ENCODE data around the gene XYLT1. TPM values are rescaled to one million over a fixed set of nuclear protein-coding genes. Genes with fewer than 3 reads are reported as not detected.
A peak's percentile ranks its signal among the peaks of the same experiment; 100 is the strongest.

Gene XYLT1
- total RNA-seq, 1 experiment from 2014 or later = 14.5 TPM

GRCh38 chr16:17313793-17314547 lies 156.8 kb downstream of the XYLT1 start:
- Histone ChIP-seq H2AK5ac (ENCODE audit: insufficient read length, low read length) (no peak overlapping the region), H4K5ac (ENCODE audit: insufficient read length, low read depth, low read length) (no peak overlapping the region)

More at GRCh38 chr16:17313793-17314547, 156.8 kb downstream of the XYLT1 start:
- Histone ChIP-seq H3K4ac (ENCODE audit: low read depth, low read length) (no peak overlapping the region), H3K23ac (ENCODE audit: insufficient read length, low read depth, low read length) (no peak overlapping the region), H3K79me2 (ENCODE audit: insufficient read depth, low read length) (no peaks in the 10 kb centered on the region), H3K79me1 (ENCODE audit: insufficient read depth, low read depth, low read length, poor library complexity, severe bottlenecking) (no peaks in the 10 kb centered on the region), H3K9ac (ENCODE audit: extremely low read depth, insufficient read length, low read length) (no peak overlapping the region), H2BK12ac (ENCODE audit: insufficient read length, low read depth, low read length) (no peak overlapping the region), H2BK15ac (ENCODE audit: low read depth, low read length) (no peak overlapping the region), H3K27ac (ENCODE audit: insufficient read length, low read depth, low read length) (no peak overlapping the region), H4K91ac (ENCODE audit: insufficient read length, low read depth, low read length) (no peak overlapping the region), H3K23me2 (ENCODE audit: insufficient read length, low read depth, low read length, poor library complexity, severe bottlenecking) (no peaks in the 10 kb centered on the region), H2AFZ (ENCODE audit: low read length) (no peak overlapping the region), H2BK120ac (ENCODE audit: low read depth, low read length, poor library complexity, severe bottlenecking) (no peak overlapping the region), H2BK5ac (ENCODE audit: insufficient read length, low read length) (no peak overlapping the region), H3K4me1 (ENCODE audit: insufficient read depth, low read length) (peaks cover 8% of the 10 kb centered on the region), H4K8ac (replicated peaks; ENCODE audit: insufficient read length, low read depth, low read length) (no peak overlapping the region), H3K18ac (ENCODE audit: insufficient read length, low read depth, low read length) (no peak overlapping the region), H4K20me1 (ENCODE audit: control insufficient read depth, insufficient read depth, insufficient read length) (no peaks in the 10 kb centered on the region), H3K9me3 (ENCODE audit: control insufficient read depth, low read depth, low read length) (no peaks in the 10 kb centered on the region), H3K14ac (ENCODE audit: insufficient read depth, low read length) (no peak overlapping the region), H3T11ph (ENCODE audit: low read length) (no peak overlapping the region), H3K4me2 (ENCODE audit: insufficient read depth, insufficient read length, low read length) (no peak overlapping the region), H3K27me3 (ENCODE audit: insufficient read depth, low read length) (no peaks in the 10 kb centered on the region), H3K56ac (ENCODE audit: insufficient read length, low read depth, low read length) (no peak overlapping the region), H2BK20ac (ENCODE audit: low read depth, low read length, poor library complexity, severe bottlenecking) (no peak overlapping the region)
- no peak for TF ChIP-seq CTCF (conservative IDR thresholded peaks at IDR 0.05)
- Mint-ChIP-seq H3K27me3 (ENCODE audit: low read depth) (no peaks in the 10 kb centered on the region), H3K36me3 (ENCODE audit: insufficient read depth in 1 of 3, low read depth in 3 of 3) (no peaks in the 10 kb centered on the region), H3K4me3 (no peak overlapping the region), H3K4me1 (peaks cover 46 to 49% of the 10 kb centered on the region in 2 experiments), H3K9me3 (no peaks in the 10 kb centered on the region), H3K27ac (peak overlapping the region in 1 of 3 experiments; percentile 45; a peak in 1 of 7 replicates)
- no peak for DNase-seq
- WGBS (ENCODE audit: extremely low coverage, insufficient read length, low lambda C conversion rate) = no CpG with 5 or more reads among the region's 7 CpGs

Measured in H9 (cell line).